Measurements from ENCODE around the gene TINCR.

GRCh38 chr19:5590151-5590864 is 22.6 kb upstream of the TINCR start:
- no peak for TF ChIP-seq CTCF (IDR thresholded peaks at IDR 0.05)
- TF ChIP-seq POLR2A (IDR thresholded peaks at IDR 0.05), result no peak
- no peak for TF ChIP-seq EP300 (IDR thresholded peaks at IDR 0.05)

Measured in suprapubic skin (tissue), 3 donors.